ENCODE measurements around the gene LDLRAD1. TPM values are rescaled to one million over a fixed set of nuclear protein-coding genes. Genes with fewer than 3 reads are reported as not detected.

LDLRAD1 gene, protein sequence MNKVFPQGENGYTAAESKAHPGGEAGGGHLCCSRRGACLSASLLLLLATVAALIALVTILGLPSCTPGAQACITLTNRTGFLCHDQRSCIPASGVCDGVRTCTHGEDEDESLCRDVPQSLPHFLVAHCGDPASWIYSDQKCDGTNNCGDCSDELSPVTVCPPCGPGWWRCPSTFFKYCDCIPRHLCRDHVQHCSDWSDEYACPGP
- not detected in 2 replicates for total RNA-seq (2022)
- Bru-seq, nascent RNA: not detected
- not detected for BruChase-seq, experiment 1, labeled RNA remaining after a 6-hour chase
- BruChase-seq, experiment 2, labeled RNA remaining after a 2-hour chase: not detected
- long read RNA-seq: 0 reads

- no peak for TF ChIP-seq CTCF (IDR thresholded peaks at IDR 0.05; ENCODE audit: unreplicated experiment)
- ChIA-PET POLR2A (interaction anchor here (1.5 kb wide), 1 partner anchor 35 kb away, joined by 5 read pairs; the partner anchor contains the start of genes TCEANC2 and TMEM59), CTCF (interaction anchor here (1.0 to 1.7 kb wide), 2 partner anchors 11 to 59 kb away, joined by 3 to 6 read pairs; no protein-coding TSS in a partner anchor)
- Mint-ChIP-seq H3K27me3 (ENCODE audit: insufficient read depth, unreplicated experiment) (no peaks in the 10 kb centered on the region), H3K9me3 (ENCODE audit: unreplicated experiment) (no peaks in the 10 kb centered on the region), H3K27ac (ENCODE audit: low read depth, unreplicated experiment) (no peak within 1 kb of the TSS), H3K36me3 (ENCODE audit: insufficient read depth, unreplicated experiment) (no peaks in the 10 kb centered on the region), H3K4me3 (ENCODE audit: unreplicated experiment) (no peak within 1 kb of the TSS), H3K4me1 (ENCODE audit: insufficient read depth, unreplicated experiment) (peaks cover 13% of the 10 kb centered on the region)
- no TSS peak for BruUV-seq (replicated peaks)
- no peak for DNase-seq (ENCODE audit: unreplicated experiment)
- intact Hi-C loops (cut with micrococcal nuclease): no loop called here
These were observed at the start of gene LDLRAD1 for GRCh38 chr1:54017979-54018378. Gene LDLRAD1 (minus strand): TSS chr1:54018186. CDS start chr1:54018112, 74 bp downstream.

- peaks cover 8% of the 10 kb centered on the region for H3K36me3 Mint-ChIP-seq (ENCODE audit: insufficient read depth, unreplicated experiment)
- H3K4me3 Mint-ChIP-seq (ENCODE audit: unreplicated experiment): no peak overlapping the region
- ChIA-PET POLR2A (no interaction called here), CTCF (interaction anchor here (0.6 kb wide), 1 partner anchor 518 kb away, joined by 3 read pairs; no protein-coding TSS in a partner anchor)
- intact Hi-C loops (cut with micrococcal nuclease): no loop called here
- no peaks in the 10 kb centered on the region for H3K9me3 Mint-ChIP-seq (ENCODE audit: unreplicated experiment)
- H3K27me3 Mint-ChIP-seq (ENCODE audit: insufficient read depth, unreplicated experiment): no peaks in the 10 kb centered on the region
- TF ChIP-seq CTCF (IDR thresholded peaks at IDR 0.05; ENCODE audit: unreplicated experiment): no peak
- H3K27ac Mint-ChIP-seq (ENCODE audit: low read depth, unreplicated experiment): no peak overlapping the region
- no TSS peak for BruUV-seq (replicated peaks)
- no peaks in the 10 kb centered on the region for H3K4me1 Mint-ChIP-seq (ENCODE audit: insufficient read depth, unreplicated experiment)
- no peak for DNase-seq (ENCODE audit: unreplicated experiment)
These were observed 46.3 kb upstream of the LDLRAD1 start for GRCh38 chr1:54064299-54064698.

GRCh38 chr1:54054438-54054749 lies 36.4 kb upstream of the LDLRAD1 start:
- intact Hi-C loops (cut with micrococcal nuclease): loop anchor here (5.0 kb wide), 1 partner anchor 177 kb away; no protein-coding TSS in a partner anchor
- no peak for TF ChIP-seq CTCF (IDR thresholded peaks at IDR 0.05; ENCODE audit: unreplicated experiment)
- Mint-ChIP-seq H3K27ac (ENCODE audit: low read depth, unreplicated experiment) (no peak overlapping the region), H3K36me3 (ENCODE audit: insufficient read depth, unreplicated experiment) (peaks cover 15% of the 10 kb centered on the region), H3K27me3 (ENCODE audit: insufficient read depth, unreplicated experiment) (no peaks in the 10 kb centered on the region), H3K4me3 (ENCODE audit: unreplicated experiment) (no peak overlapping the region), H3K4me1 (ENCODE audit: insufficient read depth, unreplicated experiment) (peaks cover 16% of the 10 kb centered on the region), H3K9me3 (ENCODE audit: unreplicated experiment) (no peaks in the 10 kb centered on the region)
- ChIA-PET CTCF (interaction anchor here (0.7 to 1.4 kb wide), 5 partner anchors 19 to 431 kb away, joined by 3 to 8 read pairs (median 3); no protein-coding TSS in a partner anchor), POLR2A (interaction anchor here (0.9 to 4.6 kb wide), 7 partner anchors 9 to 434 kb away, joined by 3 to 45 read pairs (median 14); partner anchors contain the start of gene SSBP3)
- no TSS peak for BruUV-seq (replicated peaks)
- DNase-seq (ENCODE audit: unreplicated experiment): peak; percentile 3

GRCh38 chr1:54053745-54054437 lies 35.9 kb upstream of the LDLRAD1 start:
- Mint-ChIP-seq H3K27ac (ENCODE audit: low read depth, unreplicated experiment) (no peak overlapping the region), H3K9me3 (ENCODE audit: unreplicated experiment) (no peaks in the 10 kb centered on the region), H3K36me3 (ENCODE audit: insufficient read depth, unreplicated experiment) (peaks cover 15% of the 10 kb centered on the region), H3K4me1 (ENCODE audit: insufficient read depth, unreplicated experiment) (peaks cover 16% of the 10 kb centered on the region), H3K4me3 (ENCODE audit: unreplicated experiment) (no peak overlapping the region), H3K27me3 (ENCODE audit: insufficient read depth, unreplicated experiment) (no peaks in the 10 kb centered on the region)
- no TSS peak for BruUV-seq (replicated peaks)
- POLR2A ChIA-PET: interaction anchor here (0.6 to 4.6 kb wide), 21 partner anchors 8 to 798 kb away, joined by 3 to 45 read pairs (median 7); partner anchors contain the start of genes IFT25, LDLRAD1, LRRC42 and NDC1
- DNase-seq (ENCODE audit: unreplicated experiment): no peak
- intact Hi-C loops (cut with micrococcal nuclease): loop anchor here (1.0 to 5.0 kb wide), 2 partner anchors 177 to 193 kb away; no protein-coding TSS in a partner anchor
- no peak for TF ChIP-seq CTCF (IDR thresholded peaks at IDR 0.05; ENCODE audit: unreplicated experiment)
- CTCF ChIA-PET: interaction anchor here (1.2 to 3.0 kb wide), 3 partner anchors 24 to 193 kb away, joined by 3 to 9 read pairs (median 8); no protein-coding TSS in a partner anchor
